SK-N-SH (cell line): ENCODE measurements around the gene MAST4. TPM values are rescaled to one million over a fixed set of nuclear protein-coding genes. Genes with fewer than 3 reads are reported as not detected.

Experiments used
- CTCF ChIA-PET: fragments of 300-600, 350-600 bp; formaldehyde crosslinking; extraction: SDS; loops from one replicate; lab custom pipeline; 2021; lab: Yijun Ruan, JAX
- POLR2A ChIA-PET: fragments of 350-600 bp; sonication (Branson Sonifier 250); formaldehyde crosslinking; extraction: SDS; loops from one replicate; lab custom pipeline; 2020; ENCODE audit warnings: antibody characterized with exemption, inconsistent platforms; lab: Yijun Ruan, JAX
- DNase-seq: peaks from one replicate; pipeline ENCODE4 v3.0.0; 2012
- H2AFZ ChIP-seq: fragments of 200-600 bp; sonication (generic); 2 replicates; pipeline ENCODE4 v1.8.1; 2016; ENCODE audit warnings: antibody characterized with exemption, mild to moderate bottlenecking, low read depth
- H3F3A ChIP-seq: fragments of 200-600 bp; sonication (generic); replicated peaks from 2 replicates; pipeline ENCODE3; 2016; ENCODE audit warnings: antibody characterized with exemption, mild to moderate bottlenecking; ENCODE audit not compliant: insufficient read depth
- H3K27ac ChIP-seq, 2 experiments: fragments of 200-500 bp in 1 of 2; fragments of 200-600 bp in 1 of 2; sonication (Bioruptor generic) in 1 of 2; sonication (generic), shearing (Covaris generic) in 1 of 2; 2 replicates each; pipeline versions ENCODE4 v1.5.1 to v1.6.1; 2014 to 2016; ENCODE audit warnings: low read depth in 2 of 2, inconsistent platforms in 1 of 2, low read length in 1 of 2, mild to moderate bottlenecking in 1 of 2, mixed read lengths in 1 of 2
- H3K27me3 ChIP-seq: fragments of 200-600 bp; sonication (generic), shearing (Covaris generic); 2 replicates; pipeline ENCODE4 v1.6.1; 2016; ENCODE audit warnings: mixed run types; ENCODE audit not compliant: insufficient read depth
- H3K36me3 ChIP-seq, 2 experiments: fragments of 200-500 bp in 1 of 2; fragments of 200-600 bp in 1 of 2; sonication (Bioruptor generic) in 1 of 2; sonication (generic) in 1 of 2; replicated peaks in 1 of 2; 2 replicates each; pipeline versions ENCODE3 to v1.5.1; 2014 to 2016; ENCODE audit warnings: low read length in 1 of 2, mild to moderate bottlenecking in 1 of 2; ENCODE audit not compliant: insufficient read depth in 2 of 2, control insufficient read depth in 1 of 2
- H3K4me1 ChIP-seq, 2 experiments: fragments of 200-500 bp in 1 of 2; fragments of 200-600 bp in 1 of 2; sonication (Bioruptor generic) in 1 of 2; sonication (generic), shearing (Covaris generic) in 1 of 2; 2 replicates each; pipeline versions ENCODE4 v1.5.1 to v1.6.1; 2014 to 2016; ENCODE audit warnings: low read depth in 1 of 2, low read length in 1 of 2, mixed run types in 1 of 2; ENCODE audit not compliant: insufficient read depth in 2 of 2, control insufficient read depth in 1 of 2
- H3K4me2 ChIP-seq: fragments of 200-600 bp; sonication (generic), shearing (Covaris generic); 2 replicates; pipeline ENCODE4 v1.6.1; 2017; ENCODE audit warnings: mixed run types
- H3K4me3 ChIP-seq, 2 experiments: fragments of 200-500 bp in 1 of 2; fragments of 200-600 bp in 1 of 2; sonication (Bioruptor generic) in 1 of 2; sonication (generic), shearing (Covaris generic) in 1 of 2; 2 replicates each; pipeline versions ENCODE4 v1.5.1 to v1.8.1; 2014 to 2016; ENCODE audit warnings: low read depth in 2 of 2, inconsistent platforms in 1 of 2, low read length in 1 of 2, mild to moderate bottlenecking in 1 of 2, mixed read lengths in 1 of 2, moderate library complexity in 1 of 2
- H3K79me2 ChIP-seq: fragments of 200-600 bp; sonication (generic); 2 replicates; pipeline ENCODE4 v1.8.1; 2017; ENCODE audit warnings: mild to moderate bottlenecking; ENCODE audit not compliant: insufficient read depth
- H3K9ac ChIP-seq: fragments of 200-600 bp; sonication (generic); 2 replicates; pipeline ENCODE4 v1.6.1; 2017; ENCODE audit warnings: mixed run types
- H3K9me2 ChIP-seq: fragments of 200-600 bp; sonication (generic); 2 replicates; pipeline ENCODE4 v1.6.1; 2017; ENCODE audit warnings: mixed run types
- H3K9me3 ChIP-seq: fragments of 200-600 bp; sonication (generic); 2 replicates; pipeline ENCODE4 v1.6.1; 2017; ENCODE audit warnings: mixed run types, mild to moderate bottlenecking, moderate library complexity
- H4K20me1 ChIP-seq: fragments of 200-600 bp; sonication (generic); 2 replicates; pipeline ENCODE4 v1.6.1; 2017; ENCODE audit warnings: mild to moderate bottlenecking, mixed run types; ENCODE audit not compliant: insufficient read depth
- CHD2 ChIP-seq: fragments of 150-350 bp; IDR thresholded peaks from 2 replicates; pipeline ENCODE4 v1.6.1; 2018; ENCODE audit warnings: low read length; ENCODE audit not compliant: partially characterized antibody
- CTCF ChIP-seq: fragments of 200-600 bp; sonication (generic); IDR thresholded peaks from 2 replicates; pipeline ENCODE4 v1.6.1; 2017; ENCODE audit warnings: antibody characterized with exemption, mild to moderate bottlenecking, moderate library complexity
- EP300 ChIP-seq, 2 experiments: IDR thresholded peaks; 2 replicates each; pipeline versions ENCODE4 v1.4.0 to v1.6.1; 2012; ENCODE audit warnings: borderline replicate concordance in 1 of 2, low read depth in 1 of 2, low read length in 1 of 2
- EZH2phosphoT487 ChIP-seq: fragments of 200-600 bp; sonication (generic); IDR thresholded peaks from 2 replicates; pipeline ENCODE4 v1.6.1; 2017; ENCODE audit warnings: low read depth, mixed run types, mild to moderate bottlenecking, antibody characterized with exemption, moderate library complexity, borderline replicate concordance
- FOSL2 ChIP-seq: IDR thresholded peaks from 2 replicates; pipeline ENCODE4 v1.4.0; 2012; ENCODE audit warnings: low read depth, mild to moderate bottlenecking, moderate library complexity, borderline replicate concordance
- FOXJ3 ChIP-seq: sonication (generic); formaldehyde crosslinking; IDR thresholded peaks from 2 replicates; pipeline ENCODE4 v1.5.1; 2020; ENCODE audit warnings: mild to moderate bottlenecking, missing genetic modification reagents
- GABPA ChIP-seq: IDR thresholded peaks from 2 replicates; pipeline ENCODE4 v1.4.0; 2012; ENCODE audit warnings: low read depth, mild to moderate bottlenecking
- MEF2A ChIP-seq: IDR thresholded peaks from 2 replicates; pipeline ENCODE4 v1.4.0; 2012; ENCODE audit warnings: low read depth, borderline replicate concordance
- MXI1 ChIP-seq: IDR thresholded peaks from 2 replicates; pipeline ENCODE4 v1.6.1; 2012; ENCODE audit warnings: mild to moderate bottlenecking, low read depth, low read length, improper control_type of control experiment
- PBX3 ChIP-seq: IDR thresholded peaks from 2 replicates; pipeline ENCODE4; 2012
- POLR2AphosphoS5 ChIP-seq: IDR thresholded peaks from 2 replicates; pipeline ENCODE4 v1.6.1; 2012; ENCODE audit warnings: low read depth, low read length
- RCOR1 ChIP-seq: fragments of 150-350 bp; IDR thresholded peaks from 2 replicates; pipeline ENCODE4 v1.6.1; 2017; ENCODE audit warnings: antibody characterized with exemption, low read length
- RFX5 ChIP-seq: IDR thresholded peaks from 2 replicates; pipeline ENCODE4 v1.6.1; 2012; ENCODE audit warnings: mild to moderate bottlenecking, improper control_type of control experiment, low read length
- SIN3A ChIP-seq: IDR thresholded peaks from 2 replicates; pipeline ENCODE4 v1.6.1; 2012; ENCODE audit warnings: low read depth, mild to moderate bottlenecking, low read length, moderate library complexity, borderline replicate concordance
- TAF1 ChIP-seq: IDR thresholded peaks from 2 replicates; pipeline ENCODE4 v1.6.1; 2012; ENCODE audit warnings: low read depth, mild to moderate bottlenecking, low read length, moderate library complexity, borderline replicate concordance
- TCF12 ChIP-seq: IDR thresholded peaks from 2 replicates; pipeline ENCODE4 v1.4.0; 2012
- TEAD4 ChIP-seq: IDR thresholded peaks from 2 replicates; pipeline ENCODE4 v1.4.0; 2012; ENCODE audit warnings: mild to moderate bottlenecking, borderline replicate concordance; ENCODE audit not compliant: insufficient read depth
- USF1 ChIP-seq: IDR thresholded peaks from 2 replicates; pipeline ENCODE4 v1.4.0; 2012; ENCODE audit warnings: low read depth, borderline replicate concordance
- YY1 ChIP-seq: IDR thresholded peaks from 2 replicates; pipeline ENCODE4 v1.4.0; 2012; ENCODE audit warnings: low read depth, mild to moderate bottlenecking
- ZBTB33 ChIP-seq: IDR thresholded peaks from 2 replicates; pipeline ENCODE4 v1.4.0; 2012; ENCODE audit warnings: low read depth, borderline replicate concordance
- WGBS: methylation state at CpG from one replicate; pipeline ENCODE4 v1.1.6; 2017; ENCODE audit warnings: low lambda C conversion rate; 5-methylcytosine and 5-hydroxymethylcytosine counted together
- polyA plus RNA-seq, 3 experiments: library from polyadenylated mRNA; depleted of rRNA; stranded (reverse); fragments of >200 nt; gene quantifications; 2 replicates each; pipeline ENCODE4 v1.2.3, GENCODE V29; 2012

Gene MAST4
- polyA plus RNA-seq, 1 of the 3 experiments (the other 2 are of a cell fraction) = 2.2 TPM

- CTCF ChIA-PET = interaction anchor here (2.1 kb wide), 1 partner anchor 37 kb away, joined by 11 read pairs; no protein-coding TSS in a partner anchor
- WGBS = 50% methylated on average over 2 of the region's 2 CpGs
- Histone ChIP-seq H3K36me3 (no peaks in the 10 kb centered on the region), H2AFZ (no peak overlapping the region), H3K4me2 (no peak overlapping the region), H3K9ac (no peak overlapping the region), H3K27ac (no peak overlapping the region), H3K79me2 (no peaks in the 10 kb centered on the region), H3F3A (no peaks in the 10 kb centered on the region), H4K20me1 (no peaks in the 10 kb centered on the region), H3K4me3 (no peak overlapping the region), H3K4me1 (peaks cover 0 to 16% of the 10 kb centered on the region in 2 experiments; a peak in 3 of 4 replicates), H3K9me2 (no peaks in the 10 kb centered on the region), H3K27me3 (no peaks in the 10 kb centered on the region), H3K9me3 (no peaks in the 10 kb centered on the region)
- no peak for TF ChIP-seq FOSL2
- no peak for TF ChIP-seq CTCF
- TF ChIP-seq TCF12 = no peak
- TF ChIP-seq EP300 (IDR thresholded peaks at IDR 0.05; ENCODE audit: borderline replicate concordance in 1 of 2, low read depth in 1 of 2, low read length in 1 of 2) = no peak
- TF ChIP-seq ZBTB33 = no peak
- TF ChIP-seq CHD2 = no peak
- TF ChIP-seq POLR2AphosphoS5 = no peak
- no peak for TF ChIP-seq TAF1
- no peak for TF ChIP-seq PBX3
- POLR2A ChIA-PET = no interaction called here
- no peak for DNase-seq
Measured at GRCh38 chr5:66851306-66851705, 255.1 kb downstream of the MAST4 start.

GRCh38 chr5:66854416-66854815, 258.2 kb downstream of the MAST4 start:
- no peaks in the 10 kb centered on the region for H3K9me2 ChIP-seq
- no peaks in the 10 kb centered on the region for H3K9me3 ChIP-seq
- no peak overlapping the region for H3K4me2 ChIP-seq
- DNase-seq = no peak
- H3K27ac ChIP-seq = no peak overlapping the region
- no peaks in the 10 kb centered on the region for H3K36me3 ChIP-seq
- no peak overlapping the region for H2AFZ ChIP-seq
- no peak overlapping the region for H3K4me3 ChIP-seq
- ChIA-PET CTCF (interaction anchor here (1.1 kb wide), 1 partner anchor 40 kb away, joined by 4 read pairs; no protein-coding TSS in a partner anchor), POLR2A (no interaction called here)
- H3K4me1 ChIP-seq = peaks cover 0 to 5% of the 10 kb centered on the region in 2 experiments; a peak in 3 of 4 replicates
- no peaks in the 10 kb centered on the region for H3F3A ChIP-seq
- WGBS = 68% methylated on average over 4 of the region's 4 CpGs
- H3K9ac ChIP-seq = no peak overlapping the region
- H4K20me1 ChIP-seq = no peaks in the 10 kb centered on the region
- H3K79me2 ChIP-seq = no peaks in the 10 kb centered on the region
- H3K27me3 ChIP-seq = no peaks in the 10 kb centered on the region
- no peak for TF ChIP-seq TEAD4
- no peak for TF ChIP-seq MXI1
- TF ChIP-seq TAF1 = no peak
- TF ChIP-seq TCF12 = no peak
- TF ChIP-seq CHD2 = no peak
- no peak for TF ChIP-seq GABPA
- TF ChIP-seq EZH2phosphoT487 = no peak
- TF ChIP-seq RFX5 = no peak
- no peak for TF ChIP-seq YY1
- no peak for TF ChIP-seq RCOR1
- TF ChIP-seq FOSL2 = no peak
- no peak for TF ChIP-seq SIN3A
- no peak for TF ChIP-seq FOXJ3 (CRISPR knock-in tag)
- TF ChIP-seq MEF2A = no peak
- no peak for TF ChIP-seq USF1
